ENCODE data around the gene RIC1.

DNA sequence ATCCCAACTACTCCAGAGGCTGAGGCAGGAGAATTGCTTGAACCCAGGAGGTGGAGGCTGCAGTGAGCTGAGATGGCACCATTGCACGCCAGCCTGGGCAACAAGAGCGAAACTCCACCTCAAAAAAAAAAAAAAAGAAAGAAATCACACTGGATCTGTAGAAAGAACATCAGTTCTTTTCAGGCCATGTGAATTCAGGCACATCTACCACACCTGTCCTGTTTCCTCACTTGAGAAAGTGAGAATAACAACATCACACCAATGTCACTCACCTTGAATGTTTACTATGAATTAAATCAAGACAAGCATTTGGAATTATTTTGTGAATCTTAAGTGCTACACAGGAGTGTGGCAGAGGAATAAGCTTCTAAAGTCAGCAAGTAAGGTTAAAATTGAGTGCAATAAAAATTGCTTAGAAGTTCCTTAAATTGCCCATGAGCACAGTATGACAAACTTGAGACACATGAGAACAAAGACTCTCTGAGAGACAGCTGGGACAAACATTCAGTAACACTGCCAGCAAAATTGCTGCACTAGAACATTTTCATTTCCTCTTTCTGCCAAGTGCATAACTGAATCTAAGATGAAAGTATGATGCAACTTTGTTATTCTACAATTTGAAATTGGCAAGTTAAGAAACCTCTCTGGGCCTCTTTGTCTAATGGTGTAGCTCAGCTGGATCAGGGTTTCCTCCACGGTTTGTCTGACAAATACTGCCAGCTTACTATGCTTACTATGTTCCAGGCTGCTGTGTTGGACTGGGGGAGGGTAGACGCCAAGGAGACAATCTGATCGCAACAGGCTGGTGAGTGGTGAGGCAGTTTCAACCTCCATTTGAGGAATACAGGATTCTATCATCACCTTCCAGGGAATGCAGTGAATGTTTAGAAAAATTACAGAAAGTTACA lies 1.9 kb upstream of the RIC1 start:
- TF ChIP-seq, protein P1, sequence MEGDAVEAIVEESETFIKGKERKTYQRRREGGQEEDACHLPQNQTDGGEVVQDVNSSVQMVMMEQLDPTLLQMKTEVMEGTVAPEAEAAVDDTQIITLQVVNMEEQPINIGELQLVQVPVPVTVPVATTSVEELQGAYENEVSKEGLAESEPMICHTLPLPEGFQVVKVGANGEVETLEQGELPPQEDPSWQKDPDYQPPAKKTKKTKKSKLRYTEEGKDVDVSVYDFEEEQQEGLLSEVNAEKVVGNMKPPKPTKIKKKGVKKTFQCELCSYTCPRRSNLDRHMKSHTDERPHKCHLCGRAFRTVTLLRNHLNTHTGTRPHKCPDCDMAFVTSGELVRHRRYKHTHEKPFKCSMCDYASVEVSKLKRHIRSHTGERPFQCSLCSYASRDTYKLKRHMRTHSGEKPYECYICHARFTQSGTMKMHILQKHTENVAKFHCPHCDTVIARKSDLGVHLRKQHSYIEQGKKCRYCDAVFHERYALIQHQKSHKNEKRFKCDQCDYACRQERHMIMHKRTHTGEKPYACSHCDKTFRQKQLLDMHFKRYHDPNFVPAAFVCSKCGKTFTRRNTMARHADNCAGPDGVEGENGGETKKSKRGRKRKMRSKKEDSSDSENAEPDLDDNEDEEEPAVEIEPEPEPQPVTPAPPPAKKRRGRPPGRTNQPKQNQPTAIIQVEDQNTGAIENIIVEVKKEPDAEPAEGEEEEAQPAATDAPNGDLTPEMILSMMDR (IDR thresholded peaks at IDR 0.05), result no peak
- peak; percentile 73 for TF ChIP-seq POLR2AphosphoS5 (IDR thresholded peaks at IDR 0.05)

All from prostate gland (tissue), 2 donors.